ENCODE measurements around the gene ADCY2. TPM values are rescaled to one million over a fixed set of nuclear protein-coding genes. Genes with fewer than 3 reads are reported as not detected.

The ADCY2 gene
- total RNA-seq, 1 experiment from 2014 or later, result 31.3 TPM

GRCh38 chr5:7395432-7395946, 449 bp upstream of the ADCY2 start:
- H3K14ac ChIP-seq (ENCODE audit: insufficient read depth, low read length), result no peak overlapping the region
- no peak overlapping the region for H2BK5ac ChIP-seq (ENCODE audit: insufficient read length, low read length)
- no peaks in the 10 kb centered on the region for H4K20me1 ChIP-seq (ENCODE audit: control insufficient read depth, insufficient read depth, insufficient read length)
- no peak overlapping the region for H3K27ac ChIP-seq (ENCODE audit: insufficient read length, low read depth, low read length)
- peaks cover 19% of the 10 kb centered on the region for H3K23me2 ChIP-seq (ENCODE audit: insufficient read length, low read depth, low read length, poor library complexity, severe bottlenecking)
- H3K27me3 ChIP-seq (ENCODE audit: insufficient read depth, low read length), result no peaks in the 10 kb centered on the region
- H4K8ac ChIP-seq (replicated peaks; ENCODE audit: insufficient read length, low read depth, low read length), result no peak overlapping the region
- H3K9me3 Mint-ChIP-seq, result no peaks in the 10 kb centered on the region; a peak in 2 of 5 replicates
- H4K5ac ChIP-seq (ENCODE audit: insufficient read length, low read depth, low read length), result no peak overlapping the region
- no peak overlapping the region for H2BK120ac ChIP-seq (ENCODE audit: low read depth, low read length, poor library complexity, severe bottlenecking)
- H3K23ac ChIP-seq (ENCODE audit: insufficient read length, low read depth, low read length), result no peak overlapping the region
- no peak overlapping the region for H2BK12ac ChIP-seq (ENCODE audit: insufficient read length, low read depth, low read length)
- H3K9me3 ChIP-seq (ENCODE audit: control insufficient read depth, low read depth, low read length), result no peaks in the 10 kb centered on the region
- peaks cover 17% of the 10 kb centered on the region; the same call in 1 of the 2 replicates for H3K79me2 ChIP-seq (ENCODE audit: insufficient read depth, low read length)
- no peak overlapping the region for H4K91ac ChIP-seq (ENCODE audit: insufficient read length, low read depth, low read length)
- H3K4me1 ChIP-seq (ENCODE audit: insufficient read depth, low read length), result peaks cover 22% of the 10 kb centered on the region
- H3K9ac ChIP-seq (ENCODE audit: extremely low read depth, insufficient read length, low read length), result no peak overlapping the region
- H3T11ph ChIP-seq (ENCODE audit: low read length), result no peak overlapping the region
- H3K56ac ChIP-seq (ENCODE audit: insufficient read length, low read depth, low read length), result no peak overlapping the region
- H3K4me2 ChIP-seq (ENCODE audit: insufficient read depth, insufficient read length, low read length), result peak overlapping the region; percentile 54
- H3K27ac Mint-ChIP-seq, result no peak overlapping the region
- H3K18ac ChIP-seq (ENCODE audit: insufficient read length, low read depth, low read length), result no peak overlapping the region
- H3K79me1 ChIP-seq (ENCODE audit: insufficient read depth, low read depth, low read length, poor library complexity, severe bottlenecking), result peaks cover 3% of the 10 kb centered on the region
- DNase-seq, result peak; percentile 56
- peaks cover 0 to 5% (median 0%) of the 10 kb centered on the region in 3 experiments; a peak in 2 of 7 replicates for H3K36me3 Mint-ChIP-seq (ENCODE audit: insufficient read depth in 1 of 3, low read depth in 3 of 3)
- no peak overlapping the region for H2BK20ac ChIP-seq (ENCODE audit: low read depth, low read length, poor library complexity, severe bottlenecking)
- H3K4me1 Mint-ChIP-seq, result peaks cover 52 to 58% of the 10 kb centered on the region in 2 experiments
- no peak overlapping the region for H3K4ac ChIP-seq (ENCODE audit: low read depth, low read length)
- no peaks in the 10 kb centered on the region for H3K27me3 Mint-ChIP-seq (ENCODE audit: low read depth)
- no peak overlapping the region for H2AK5ac ChIP-seq (ENCODE audit: insufficient read length, low read length)
- WGBS (ENCODE audit: extremely low coverage, insufficient read length, low lambda C conversion rate), result no CpG with 5 or more reads among the region's 31 CpGs
- H2BK15ac ChIP-seq (ENCODE audit: low read depth, low read length), result no peak overlapping the region
- TF ChIP-seq CTCF (conservative IDR thresholded peaks at IDR 0.05), result no peak
- no peak overlapping the region for H2AFZ ChIP-seq (ENCODE audit: low read length)
- peak overlapping the region; percentile 75 to 85 for H3K4me3 Mint-ChIP-seq

Data from H9 (cell line).